PC-3 (cell line): Measurements from ENCODE around the gene LRCH1. TPM values are rescaled to one million over a fixed set of nuclear protein-coding genes. Genes with fewer than 3 reads are reported as not detected.

Experiments
- ATAC-seq: fragments of 200-7000 bp; cut with Tn5 transposase; 2 replicates; pipeline ENCODE4 v1.9.1; 2020; ENCODE audit warnings: mild to moderate bottlenecking, moderate library complexity
- BruUV-seq: library from RNA; stranded (reverse); fragments of 400-500 nt; replicated peaks from 2 replicates; lab custom pipeline; 2021; lab: Mats Ljungman, UMichigan
- CTCF ChIA-PET: fragments of 300-600 bp; sonication (Branson Sonifier 250); formaldehyde crosslinking; loops from one replicate; lab custom pipeline; 2022; ENCODE audit warnings: antibody characterized with exemption; lab: Charles Lee
- POLR2A ChIA-PET: fragments of 300-600 bp; sonication (Branson Sonifier 250); formaldehyde crosslinking; loops from one replicate; lab custom pipeline; 2022; ENCODE audit warnings: antibody characterized with exemption; ENCODE audit not compliant: unreplicated experiment; lab: Charles Lee
- DNase-seq: peaks from one replicate; pipeline ENCODE4 v3.0.0-alpha.2; 2015
- H2AFZ ChIP-seq: fragments of 300-600 bp; sonication (generic); 2 replicates; pipeline ENCODE4 v1.6.0; 2016; ENCODE audit warnings: antibody characterized with exemption, low read length
- H3F3A ChIP-seq: fragments of 300-600 bp; sonication (generic); one replicate; pipeline ENCODE4 v1.6.0; 2017; ENCODE audit warnings: antibody characterized with exemption, low read length, control low read depth, mild to moderate bottlenecking; ENCODE audit not compliant: unreplicated experiment
- H3K27ac ChIP-seq: fragments of 300-600 bp; sonication (generic); 2 replicates; pipeline ENCODE4 v1.5.1; 2016; ENCODE audit warnings: mild to moderate bottlenecking, low read length
- H3K27me3 ChIP-seq: fragments of 300-600 bp; sonication (generic); 2 replicates; pipeline ENCODE4 v1.6.1; 2016; ENCODE audit warnings: low read length, mixed read lengths
- H3K36me3 ChIP-seq: fragments of 300-600 bp; sonication (generic); 2 replicates; pipeline ENCODE4 v1.6.1; 2016; ENCODE audit warnings: low read depth, mixed run types, low read length, mixed read lengths
- H3K4me1 ChIP-seq: fragments of 300-600 bp; sonication (generic); 2 replicates; pipeline ENCODE4 v1.5.1; 2016; ENCODE audit warnings: low read length; ENCODE audit not compliant: insufficient read depth
- H3K4me2 ChIP-seq: fragments of 300-600 bp; sonication (generic); 2 replicates; pipeline ENCODE4 v1.6.0; 2016; ENCODE audit warnings: low read length
- H3K4me3 ChIP-seq: fragments of 300-600 bp; sonication (generic); 2 replicates; pipeline ENCODE4 v1.5.1; 2016; ENCODE audit warnings: mild to moderate bottlenecking, low read length, mixed read lengths
- H3K79me2 ChIP-seq: fragments of 300-600 bp; sonication (generic); 2 replicates; pipeline ENCODE4 v1.6.1; 2017; ENCODE audit warnings: low read length, mixed read lengths
- H3K9ac ChIP-seq: fragments of 300-600 bp; sonication (generic); 2 replicates; pipeline ENCODE4 v1.6.0; 2016; ENCODE audit warnings: mild to moderate bottlenecking, low read length
- H3K9me2 ChIP-seq: fragments of 300-600 bp; sonication (generic); replicated peaks from 2 replicates; pipeline ENCODE4 v1.6.1; 2016; ENCODE audit warnings: mixed run types, low read length, mixed read lengths
- H3K9me3 ChIP-seq: fragments of 300-600 bp; sonication (generic); 2 replicates; pipeline ENCODE4 v1.6.1; 2016; ENCODE audit warnings: low read length, mixed read lengths
- H4K20me1 ChIP-seq: fragments of 300-600 bp; sonication (generic); 2 replicates; pipeline ENCODE4 v1.6.1; 2016; ENCODE audit warnings: low read length, mixed read lengths
- CTCF ChIP-seq: fragments of 300-600 bp; sonication (generic); conservative IDR thresholded peaks from 2 replicates; pipeline ENCODE4 v1.5.1; 2017; ENCODE audit warnings: antibody characterized with exemption, low read depth, mild to moderate bottlenecking, low read length
- EZH2 ChIP-seq: fragments of 300-600 bp; sonication (generic); IDR thresholded peaks from one replicate; pipeline ENCODE4 v1.6.1; 2017; ENCODE audit warnings: antibody characterized with exemption, mild to moderate bottlenecking, low read length; ENCODE audit not compliant: unreplicated experiment
- EZH2phosphoT487 ChIP-seq: fragments of 300-600 bp; sonication (generic); IDR thresholded peaks from 2 replicates; pipeline ENCODE4 v1.6.1; 2018; ENCODE audit warnings: mild to moderate bottlenecking, antibody characterized with exemption, low read length, borderline replicate concordance
- intact Hi-C: fragments of 100-400 bp; cut with micrococcal nuclease; formaldehyde crosslinking; loops from 2 replicates; pipeline ENCODE4 v1.9.0; 2023
- total RNA-seq: library from RNA; depleted of rRNA; stranded (reverse); fragments of >200 nt; gene quantifications from 2 replicates; pipeline ENCODE4 v1.2.3, GENCODE V29; 2014

The LRCH1 gene
- total RNA-seq, 1 experiment from 2014 or later, result 4.3 TPM

GRCh38 chr13:46602531-46602930 is 49.6 kb downstream of the LRCH1 start:
- H3K36me3 ChIP-seq, result no peaks in the 10 kb centered on the region
- H3K4me3 ChIP-seq, result no peak overlapping the region
- no peaks in the 10 kb centered on the region for H3K27me3 ChIP-seq
- H3K27ac ChIP-seq, result no peak overlapping the region
- POLR2A ChIA-PET, result no interaction called here
- TF ChIP-seq CTCF (no peak), EZH2 (no peak), EZH2phosphoT487 (no peak)
- H3K9ac ChIP-seq, result no peak overlapping the region
- BruUV-seq, result no TSS peak
- DNase-seq, result no peak
- ATAC-seq, result no peak
- H3K9me3 ChIP-seq, result no peaks in the 10 kb centered on the region
- H3K4me2 ChIP-seq, result no peak overlapping the region
- no peak overlapping the region for H2AFZ ChIP-seq
- peaks cover 40% of the 10 kb centered on the region for H3K4me1 ChIP-seq
- peaks cover 4% of the 10 kb centered on the region; the same call in 1 of the 2 replicates for H4K20me1 ChIP-seq
- CTCF ChIA-PET, result interaction anchor here (1.2 kb wide), 1 partner anchor 51 kb away, joined by 3 read pairs; no protein-coding TSS in a partner anchor
- H3K79me2 ChIP-seq, result peaks cover 62% of the 10 kb centered on the region
- intact Hi-C loops, result loop anchor here (5.0 kb wide), 1 partner anchor 50 kb away; the partner anchor contains the start of gene LRCH1
- H3F3A ChIP-seq, result no peaks in the 10 kb centered on the region
- no peaks in the 10 kb centered on the region for H3K9me2 ChIP-seq

DNA sequence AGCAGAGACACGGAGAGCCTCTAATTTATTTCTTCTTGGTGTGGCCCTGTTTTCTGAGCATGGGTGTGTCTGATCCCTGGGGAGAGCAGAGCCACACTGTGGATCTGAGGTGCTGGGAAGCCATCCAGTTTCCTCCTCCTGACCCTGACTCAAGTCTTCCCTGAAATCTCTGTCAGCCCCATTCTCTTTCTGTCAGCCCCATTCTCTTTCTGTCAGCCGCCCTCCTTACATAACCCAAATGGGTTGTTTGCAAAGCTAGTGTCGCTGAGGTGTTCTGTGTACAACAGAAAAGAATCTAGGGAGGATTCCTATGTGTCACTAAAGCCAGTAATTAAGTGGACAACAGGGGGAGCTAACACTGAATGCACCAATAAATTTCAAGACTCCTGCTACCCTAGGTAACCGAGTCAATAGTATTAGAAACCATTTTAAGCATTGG is 50.2 kb downstream of the LRCH1 start:
- H3K9ac ChIP-seq, result no peak overlapping the region
- no peaks in the 10 kb centered on the region for H3K9me3 ChIP-seq
- intact Hi-C loops, result loop anchor here (5.0 kb wide), 1 partner anchor 51 kb away; the partner anchor contains the start of gene LRCH1
- no peak overlapping the region for H3K27ac ChIP-seq
- H4K20me1 ChIP-seq, result peaks cover 4% of the 10 kb centered on the region; the same call in 1 of the 2 replicates
- CTCF ChIA-PET, result interaction anchor here (0.6 to 1.2 kb wide), 2 partner anchors 12 to 51 kb away, joined by 3 read pairs; no protein-coding TSS in a partner anchor
- DNase-seq (peak; percentile 11), ATAC-seq (no peak)
- H3K4me3 ChIP-seq, result no peak overlapping the region
- no peak overlapping the region for H2AFZ ChIP-seq
- no peaks in the 10 kb centered on the region for H3F3A ChIP-seq
- no TSS peak for BruUV-seq
- H3K79me2 ChIP-seq, result peaks cover 66% of the 10 kb centered on the region
- peaks cover 46% of the 10 kb centered on the region for H3K4me1 ChIP-seq
- no peaks in the 10 kb centered on the region for H3K9me2 ChIP-seq
- no peaks in the 10 kb centered on the region for H3K36me3 ChIP-seq
- POLR2A ChIA-PET, result no interaction called here
- no peak for TF ChIP-seq EZH2
- TF ChIP-seq CTCF, result peak; percentile 53
- H3K27me3 ChIP-seq, result no peaks in the 10 kb centered on the region
- H3K4me2 ChIP-seq, result no peak overlapping the region

GRCh38 chr13:46604226-46604990 is 51.4 kb downstream of the LRCH1 start:
- H3K4me1 ChIP-seq, result peaks cover 46% of the 10 kb centered on the region
- no peaks in the 10 kb centered on the region for H3F3A ChIP-seq
- intact Hi-C loops, result loop anchor here (5.0 kb wide), 1 partner anchor 52 kb away; the partner anchor contains the start of gene LRCH1
- no TSS peak for BruUV-seq
- H3K9me3 ChIP-seq, result no peaks in the 10 kb centered on the region
- ATAC-seq (no peak), DNase-seq (no peak)
- TF ChIP-seq EZH2 (no peak), EZH2phosphoT487 (no peak), CTCF (no peak)
- no peaks in the 10 kb centered on the region for H3K27me3 ChIP-seq
- POLR2A ChIA-PET, result no interaction called here
- H4K20me1 ChIP-seq, result peaks cover 4% of the 10 kb centered on the region; the same call in 1 of the 2 replicates
- H3K4me3 ChIP-seq, result no peak overlapping the region
- CTCF ChIA-PET, result no interaction called here
- no peaks in the 10 kb centered on the region for H3K36me3 ChIP-seq
- H3K9me2 ChIP-seq, result no peaks in the 10 kb centered on the region
- no peak overlapping the region for H3K9ac ChIP-seq
- no peak overlapping the region for H3K27ac ChIP-seq
- no peak overlapping the region for H2AFZ ChIP-seq
- H3K4me2 ChIP-seq, result no peak overlapping the region
- H3K79me2 ChIP-seq, result peaks cover 68% of the 10 kb centered on the region
